NCI-H1436 treated with DMSO at 0.1 percent for 48 hours (cell line): ENCODE results near the gene RND1.
A peak's percentile ranks its signal among the peaks of the same experiment; 100 is the strongest.

Experiments used
- DNase-seq: peaks from one replicate; lab custom pipeline; 2025; lab: John Stamatoyannopoulos, UW

RND1 gene

GRCh38 chr12:48827513-48828096, 38.1 kb downstream of the RND1 start:
- no peak for DNase-seq

GRCh38 chr12:48827026-48827425, 38.6 kb downstream of the RND1 start:
- DNase-seq: no peak

- no peak for DNase-seq
Measured at GRCh38 chr12:48826209-48826855, 39.3 kb downstream of the RND1 start.

- no peak for DNase-seq
Measured at GRCh38 chr12:48824905-48825304, 40.8 kb downstream of the RND1 start.

GRCh38 chr12:48824112-48824511, 41.6 kb downstream of the RND1 start:
- DNase-seq: no peak

- DNase-seq: no peak
Measured at GRCh38 chr12:48823281-48823680, 42.4 kb downstream of the RND1 start.

GRCh38 chr12:48822711-48823110, 43.0 kb downstream of the RND1 start:
- DNase-seq: no peak

- no peak for DNase-seq
Measured at GRCh38 chr12:48822139-48822538, 43.5 kb downstream of the RND1 start.

GRCh38 chr12:48819986-48820725, 45.5 kb downstream of the RND1 start:
- DNase-seq: no peak

- no peak for DNase-seq
Measured at GRCh38 chr12:48818831-48819590, 46.7 kb downstream of the RND1 start.

GRCh38 chr12:48817873-48818830, 47.5 kb downstream of the RND1 start, which contains the start of gene CACNB3:
CACNB3 (plus strand) TSS chr12:48818496; CDS start chr12:48818930, 434 bp downstream.
- no peak for DNase-seq

GRCh38 chr12:48816143-48816854, 49.4 kb downstream of the RND1 start:
- DNase-seq: no peak

GRCh38 chr12:48815126-48816110, 50.3 kb downstream of the RND1 start:
- peak; percentile 3 for DNase-seq

- DNase-seq: no peak
Measured at GRCh38 chr12:48814262-48815125, 51.2 kb downstream of the RND1 start.

GRCh38 chr12:48813465-48814261, 52.0 kb downstream of the RND1 start:
- no peak for DNase-seq

GRCh38 chr12:48812389-48812788, 53.3 kb downstream of the RND1 start:
- no peak for DNase-seq

- no peak for DNase-seq
Measured at GRCh38 chr12:48811437-48812090, 54.1 kb downstream of the RND1 start.
